KMS-11 (cell line): ENCODE measurements around the gene KRTAP19-3.
"Not testable (repeated sequence)": the region's sequence is repeated elsewhere in the genome, so short reads cannot be mapped to it uniquely, and the experiment has no call there.

Experiments used
- H2AFZ ChIP-seq: fragments of 200-600 bp; sonication (generic); 2 replicates; pipeline ENCODE4 v1.6.1; 2016; ENCODE audit warnings: antibody characterized with exemption, mixed run types, low read depth
- H3K27ac ChIP-seq: fragments of 200-600 bp; sonication (generic); 2 replicates; pipeline ENCODE4 v1.6.1; 2016; ENCODE audit warnings: mild to moderate bottlenecking, mixed run types
- H3K27me3 ChIP-seq: fragments of 200-600 bp; sonication (generic); 2 replicates; pipeline ENCODE4 v1.6.1; 2017; ENCODE audit warnings: mild to moderate bottlenecking, low read depth, mixed run types, moderate library complexity; ENCODE audit not compliant: insufficient read depth
- H3K36me3 ChIP-seq: fragments of 200-600 bp; sonication (generic); 2 replicates; pipeline ENCODE4 v1.6.1; 2017; ENCODE audit warnings: mild to moderate bottlenecking, mixed run types; ENCODE audit not compliant: insufficient read depth
- H3K4me1 ChIP-seq: fragments of 200-600 bp; sonication (generic); 2 replicates; pipeline ENCODE4 v1.6.1; 2016; ENCODE audit warnings: mild to moderate bottlenecking, low read depth, mixed run types; ENCODE audit not compliant: poor library complexity, severe bottlenecking
- H3K4me2 ChIP-seq: fragments of 200-600 bp; sonication (generic); 2 replicates; pipeline ENCODE4 v1.7.0; 2016; ENCODE audit warnings: mild to moderate bottlenecking, mixed run types
- H3K4me3 ChIP-seq: fragments of 200-600 bp; sonication (generic); IDR thresholded peaks from 2 replicates; pipeline ENCODE4 v1.6.1; 2017; ENCODE audit warnings: low read depth, low read length, mixed read lengths; ENCODE audit not compliant: insufficient read depth
- H3K79me2 ChIP-seq: fragments of 200-600 bp; sonication (generic); 2 replicates; pipeline ENCODE4 v1.6.1; 2016; ENCODE audit warnings: low read depth, mixed run types; ENCODE audit not compliant: insufficient read depth
- H3K9ac ChIP-seq: fragments of 200-600 bp; sonication (generic); 2 replicates; pipeline ENCODE4 v1.6.1; 2016; ENCODE audit warnings: mild to moderate bottlenecking, mixed run types
- H4K20me1 ChIP-seq: fragments of 200-600 bp; sonication (generic); 2 replicates; pipeline ENCODE4 v1.6.1; 2016; ENCODE audit warnings: mild to moderate bottlenecking, mixed run types; ENCODE audit not compliant: insufficient read depth
- TF ChIP-seq, protein P1 (sequence below): fragments of 200-600 bp; sonication (generic); conservative IDR thresholded peaks from 2 replicates; pipeline ENCODE4 v1.6.1; 2017; ENCODE audit warnings: low read depth, mild to moderate bottlenecking, antibody characterized with exemption, low read length, moderate library complexity, mixed read lengths

The KRTAP19-3 gene

DNA sequence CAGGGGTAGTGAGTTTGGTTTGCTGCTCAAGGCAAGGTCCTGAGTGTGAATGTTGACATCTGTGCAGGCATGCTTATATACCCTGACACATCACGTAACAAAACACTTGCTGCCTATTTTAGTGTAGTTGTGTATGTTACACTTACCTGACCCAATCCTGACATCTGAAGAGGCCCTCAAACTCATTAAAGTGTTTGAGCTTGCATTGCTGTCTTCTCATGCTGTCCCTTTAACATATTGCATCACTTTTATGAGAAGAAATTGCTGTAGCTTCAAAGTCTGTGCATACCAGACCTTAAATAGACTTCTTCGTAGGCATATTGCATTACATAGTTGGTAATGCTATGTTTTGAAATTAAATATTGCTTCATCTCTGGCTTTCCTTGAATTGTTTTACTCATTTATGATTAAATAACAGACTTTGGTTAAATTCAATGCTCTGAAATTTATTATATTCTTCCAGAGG lies at the start of gene KRTAP19-3:
Gene KRTAP19-3, minus strand, starts transcription at position 51 of the 466 bp plus-strand sequence. CDS start 56 bp downstream, outside the sequence.
- H3K9ac ChIP-seq, result no peak within 1 kb of the TSS
- H3K4me1 ChIP-seq, result no peaks in the 10 kb centered on the region
- no peak within 1 kb of the TSS for H3K27ac ChIP-seq
- no peaks in the 10 kb centered on the region for H3K36me3 ChIP-seq
- no peaks in the 10 kb centered on the region for H4K20me1 ChIP-seq
- H3K27me3 ChIP-seq, result no peaks in the 10 kb centered on the region
- no peak within 1 kb of the TSS for H3K4me3 ChIP-seq
- no peak within 1 kb of the TSS for H3K4me2 ChIP-seq
- H3K79me2 ChIP-seq, result no peaks in the 10 kb centered on the region
- no peak within 1 kb of the TSS for H2AFZ ChIP-seq
- TF ChIP-seq, protein P1, sequence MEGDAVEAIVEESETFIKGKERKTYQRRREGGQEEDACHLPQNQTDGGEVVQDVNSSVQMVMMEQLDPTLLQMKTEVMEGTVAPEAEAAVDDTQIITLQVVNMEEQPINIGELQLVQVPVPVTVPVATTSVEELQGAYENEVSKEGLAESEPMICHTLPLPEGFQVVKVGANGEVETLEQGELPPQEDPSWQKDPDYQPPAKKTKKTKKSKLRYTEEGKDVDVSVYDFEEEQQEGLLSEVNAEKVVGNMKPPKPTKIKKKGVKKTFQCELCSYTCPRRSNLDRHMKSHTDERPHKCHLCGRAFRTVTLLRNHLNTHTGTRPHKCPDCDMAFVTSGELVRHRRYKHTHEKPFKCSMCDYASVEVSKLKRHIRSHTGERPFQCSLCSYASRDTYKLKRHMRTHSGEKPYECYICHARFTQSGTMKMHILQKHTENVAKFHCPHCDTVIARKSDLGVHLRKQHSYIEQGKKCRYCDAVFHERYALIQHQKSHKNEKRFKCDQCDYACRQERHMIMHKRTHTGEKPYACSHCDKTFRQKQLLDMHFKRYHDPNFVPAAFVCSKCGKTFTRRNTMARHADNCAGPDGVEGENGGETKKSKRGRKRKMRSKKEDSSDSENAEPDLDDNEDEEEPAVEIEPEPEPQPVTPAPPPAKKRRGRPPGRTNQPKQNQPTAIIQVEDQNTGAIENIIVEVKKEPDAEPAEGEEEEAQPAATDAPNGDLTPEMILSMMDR, result no peak

DNA sequence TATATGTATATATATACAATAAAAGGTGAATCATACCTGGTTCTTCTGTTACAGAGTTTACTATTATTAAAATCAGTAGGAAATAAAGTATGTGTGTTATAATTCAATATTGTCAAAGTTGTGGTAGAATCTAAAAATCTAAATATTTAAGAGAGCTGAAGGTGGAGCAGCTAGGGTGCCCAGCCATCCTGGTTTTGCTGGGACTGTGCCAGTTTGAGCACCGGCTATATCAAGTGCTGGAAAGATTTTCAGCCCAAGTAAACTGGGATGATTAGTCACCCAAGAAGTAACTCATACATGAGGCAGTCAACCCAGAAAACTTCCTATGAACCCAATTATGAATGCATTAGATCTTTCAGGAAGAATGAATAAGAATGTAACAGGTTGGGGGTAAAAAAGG lies 27.1 kb upstream of the KRTAP19-3 start:
- Histone ChIP-seq H3K4me2 (no peak overlapping the region), H3K4me1 (no peaks in the 10 kb centered on the region), H3K4me3 (no peak overlapping the region), H3K79me2 (no peaks in the 10 kb centered on the region), H3K27me3 (no peaks in the 10 kb centered on the region), H4K20me1 (no peaks in the 10 kb centered on the region), H3K36me3 (no peaks in the 10 kb centered on the region), H3K9ac (no peak overlapping the region), H3K27ac (no peak overlapping the region), H2AFZ (no peak overlapping the region)
- TF ChIP-seq, protein P1, result no peak

DNA sequence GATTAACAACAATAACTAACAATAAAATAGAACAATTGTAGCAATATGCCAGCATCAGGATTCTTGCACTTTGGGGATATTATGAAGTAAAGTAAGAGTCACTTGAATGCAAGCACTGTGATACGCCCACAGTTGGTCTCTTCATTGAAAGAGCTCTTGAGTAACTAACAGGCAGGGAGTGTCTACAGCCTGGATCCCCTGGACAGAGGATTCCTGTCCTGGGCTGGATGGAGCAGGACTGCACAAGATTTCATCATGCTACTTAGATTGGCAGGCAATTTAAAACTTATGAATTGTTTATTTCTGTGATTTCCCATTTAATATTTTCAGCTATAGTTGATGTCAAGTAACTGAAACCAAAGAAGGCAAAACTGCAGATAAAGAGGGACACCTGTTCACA lies 23.9 kb upstream of the KRTAP19-3 start:
- Histone ChIP-seq H3K4me1 (no peaks in the 10 kb centered on the region), H3K36me3 (no peaks in the 10 kb centered on the region), H3K4me3 (no peak overlapping the region), H3K27ac (no peak overlapping the region), H3K4me2 (no peak overlapping the region), H3K27me3 (no peaks in the 10 kb centered on the region), H3K9ac (no peak overlapping the region), H3K79me2 (no peaks in the 10 kb centered on the region), H4K20me1 (no peaks in the 10 kb centered on the region), H2AFZ (no peak overlapping the region)
- TF ChIP-seq, protein P1, result no peak

DNA sequence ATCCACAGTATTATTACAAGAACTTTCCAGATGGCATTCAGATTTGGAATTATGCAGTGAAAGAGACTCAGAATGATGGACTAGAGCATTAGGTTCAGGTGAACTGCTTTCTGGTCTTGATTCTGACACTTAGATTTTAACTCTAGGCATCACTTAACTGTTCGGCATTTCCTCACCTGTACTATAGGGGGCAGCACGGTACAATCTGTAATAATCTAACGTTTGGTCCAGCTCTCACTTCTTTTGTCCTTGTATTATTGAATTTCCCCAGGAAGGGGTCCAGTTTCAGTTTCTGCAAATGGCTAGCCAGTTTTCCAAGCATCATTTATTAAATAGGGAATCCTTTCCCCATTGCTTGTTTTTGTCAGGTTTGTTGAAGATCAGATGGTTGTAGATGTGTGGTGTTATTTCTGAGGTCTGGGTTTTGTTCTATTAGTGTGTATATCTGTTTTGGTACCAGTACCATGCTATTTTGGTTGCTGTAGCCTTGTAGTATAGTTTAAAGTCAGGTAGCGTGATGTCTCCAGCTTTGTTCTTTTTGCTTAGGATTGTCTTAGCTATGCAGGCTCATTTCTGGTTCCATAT lies 13.9 kb upstream of the KRTAP19-3 start:
- not testable (repeated sequence) for H3K4me2 ChIP-seq, H4K20me1 ChIP-seq, H3K27ac ChIP-seq, H3K27me3 ChIP-seq, H3K36me3 ChIP-seq, H3K4me1 ChIP-seq, H3K9ac ChIP-seq, H3K4me3 ChIP-seq, H3K79me2 ChIP-seq, H2AFZ ChIP-seq
- TF ChIP-seq, protein P1, result peak; percentile 57
